Fibroblast of villous mesenchyme (primary cell): ENCODE data around the gene C2orf49. TPM values are rescaled to one million over a fixed set of nuclear protein-coding genes. Genes with fewer than 3 reads are reported as not detected.
A peak's percentile ranks its signal among the peaks of the same experiment; 100 is the strongest.

Experiments
- DNase-seq: peaks from one replicate; pipeline ENCODE4 v3.0.0-alpha.2; 2010; ENCODE audit warnings: low read depth
- H3K4me3 ChIP-seq: 2 replicates; pipeline ENCODE4 v1.5.1; 2011; ENCODE audit warnings: low read depth, mild to moderate bottlenecking, low read length
- CTCF ChIP-seq: IDR thresholded peaks from 2 replicates; pipeline ENCODE4 v1.5.1; 2012; ENCODE audit warnings: low read depth, mild to moderate bottlenecking, low read length; ENCODE audit not compliant: insufficient read depth
- total RNA-seq: library from RNA; depleted of rRNA; stranded (reverse); fragments of >200 nt; gene quantifications from 2 replicates; pipeline ENCODE4 v1.2.3, GENCODE V29; 2012

C2orf49 gene
- total RNA-seq, 1 donor: 23.7 TPM

- TF ChIP-seq CTCF: no peak
- H3K4me3 ChIP-seq: no peak overlapping the region
- no peak for DNase-seq
Observed at GRCh38 chr2:105361102-105361889, 24.0 kb downstream of the C2orf49 start.

GRCh38 chr2:105362862-105363591, 25.7 kb downstream of the C2orf49 start:
- no peak for TF ChIP-seq CTCF
- no peak for DNase-seq
- no peak overlapping the region for H3K4me3 ChIP-seq

GRCh38 chr2:105364436-105365139, 27.2 kb downstream of the C2orf49 start:
- TF ChIP-seq CTCF: no peak
- DNase-seq: no peak
- no peak overlapping the region for H3K4me3 ChIP-seq

GRCh38 chr2:105365206-105365605, 27.9 kb downstream of the C2orf49 start:
- no peak overlapping the region for H3K4me3 ChIP-seq
- DNase-seq: no peak
- no peak for TF ChIP-seq CTCF

- no peak for DNase-seq
- TF ChIP-seq CTCF: no peak
- H3K4me3 ChIP-seq: no peak overlapping the region
Observed at GRCh38 chr2:105368759-105369408, 31.5 kb downstream of the C2orf49 start.

GRCh38 chr2:105369777-105370690, 32.7 kb downstream of the C2orf49 start:
- peak; percentile 92 for DNase-seq
- TF ChIP-seq CTCF: peak; percentile 77
- H3K4me3 ChIP-seq: no peak overlapping the region
